ENCODE measurements around the gene GPRC5B.

GPRC5B gene

DNA sequence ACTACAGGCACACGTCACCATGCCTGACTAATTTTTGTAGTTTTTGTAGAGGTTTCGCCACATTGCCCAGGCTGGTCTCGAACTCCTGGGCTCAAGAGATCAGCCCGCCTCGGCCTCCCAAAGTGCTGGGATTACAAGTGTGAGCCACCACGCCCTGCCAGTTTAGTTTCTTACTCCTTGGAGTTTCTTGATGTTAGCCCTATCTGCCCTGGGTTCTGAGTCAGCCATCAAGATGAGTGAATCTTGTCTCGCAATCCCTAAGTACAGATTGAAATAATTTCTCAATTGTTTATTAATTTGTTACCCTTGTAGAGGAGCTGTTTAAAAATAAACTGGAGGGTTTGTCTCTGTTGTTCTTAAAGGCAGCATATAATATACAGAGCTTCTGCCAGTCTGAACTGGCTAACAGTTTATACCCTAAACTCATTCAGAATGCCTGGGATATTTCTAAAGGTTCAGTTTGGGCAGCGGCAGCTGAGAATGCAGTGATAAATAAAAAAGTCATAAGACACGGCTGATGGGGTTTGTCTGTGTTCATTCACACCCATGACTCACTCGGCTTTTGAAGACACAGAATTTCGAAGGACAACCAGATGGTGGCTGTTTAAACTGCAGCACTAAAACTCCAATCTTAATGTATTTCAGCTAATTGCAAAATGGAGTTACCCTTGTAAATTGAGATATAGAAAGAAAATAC lies 39.6 kb downstream of the GPRC5B start:
- TF ChIP-seq, protein P1, sequence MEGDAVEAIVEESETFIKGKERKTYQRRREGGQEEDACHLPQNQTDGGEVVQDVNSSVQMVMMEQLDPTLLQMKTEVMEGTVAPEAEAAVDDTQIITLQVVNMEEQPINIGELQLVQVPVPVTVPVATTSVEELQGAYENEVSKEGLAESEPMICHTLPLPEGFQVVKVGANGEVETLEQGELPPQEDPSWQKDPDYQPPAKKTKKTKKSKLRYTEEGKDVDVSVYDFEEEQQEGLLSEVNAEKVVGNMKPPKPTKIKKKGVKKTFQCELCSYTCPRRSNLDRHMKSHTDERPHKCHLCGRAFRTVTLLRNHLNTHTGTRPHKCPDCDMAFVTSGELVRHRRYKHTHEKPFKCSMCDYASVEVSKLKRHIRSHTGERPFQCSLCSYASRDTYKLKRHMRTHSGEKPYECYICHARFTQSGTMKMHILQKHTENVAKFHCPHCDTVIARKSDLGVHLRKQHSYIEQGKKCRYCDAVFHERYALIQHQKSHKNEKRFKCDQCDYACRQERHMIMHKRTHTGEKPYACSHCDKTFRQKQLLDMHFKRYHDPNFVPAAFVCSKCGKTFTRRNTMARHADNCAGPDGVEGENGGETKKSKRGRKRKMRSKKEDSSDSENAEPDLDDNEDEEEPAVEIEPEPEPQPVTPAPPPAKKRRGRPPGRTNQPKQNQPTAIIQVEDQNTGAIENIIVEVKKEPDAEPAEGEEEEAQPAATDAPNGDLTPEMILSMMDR (IDR thresholded peaks at IDR 0.05; ENCODE audit: control extremely low read depth, extremely low read depth, low read depth, missing control alignments), result no peak
- no peak for DNase-seq (ENCODE audit: extremely low spot score)
- CTCF ChIA-PET, result no interaction called here
- POLR2A ChIA-PET, result no interaction called here

DNA sequence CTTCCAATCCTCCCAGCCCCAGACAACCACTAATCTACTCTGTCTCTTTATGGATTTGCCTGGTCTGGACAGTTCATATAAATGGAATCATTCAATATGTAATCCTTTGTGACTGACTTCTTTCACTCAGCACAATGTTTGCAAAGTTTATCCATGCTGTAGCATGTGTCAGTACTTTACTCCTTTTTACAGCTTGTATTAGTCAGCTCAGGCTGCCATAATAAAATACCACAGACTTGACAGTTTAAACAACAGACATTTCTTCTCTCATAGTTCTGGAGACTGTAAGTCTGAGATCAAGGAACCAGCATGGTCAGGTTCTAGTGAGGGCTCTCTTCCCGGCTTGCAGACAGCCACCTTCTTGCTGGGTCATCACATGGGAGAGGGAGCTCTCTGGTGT lies 41.3 kb downstream of the GPRC5B start:
- no peak for DNase-seq (ENCODE audit: extremely low spot score)
- ChIA-PET CTCF (no interaction called here), POLR2A (no interaction called here)
- TF ChIP-seq, protein P1 (IDR thresholded peaks at IDR 0.05; ENCODE audit: control extremely low read depth, extremely low read depth, low read depth, missing control alignments), result no peak

DNA sequence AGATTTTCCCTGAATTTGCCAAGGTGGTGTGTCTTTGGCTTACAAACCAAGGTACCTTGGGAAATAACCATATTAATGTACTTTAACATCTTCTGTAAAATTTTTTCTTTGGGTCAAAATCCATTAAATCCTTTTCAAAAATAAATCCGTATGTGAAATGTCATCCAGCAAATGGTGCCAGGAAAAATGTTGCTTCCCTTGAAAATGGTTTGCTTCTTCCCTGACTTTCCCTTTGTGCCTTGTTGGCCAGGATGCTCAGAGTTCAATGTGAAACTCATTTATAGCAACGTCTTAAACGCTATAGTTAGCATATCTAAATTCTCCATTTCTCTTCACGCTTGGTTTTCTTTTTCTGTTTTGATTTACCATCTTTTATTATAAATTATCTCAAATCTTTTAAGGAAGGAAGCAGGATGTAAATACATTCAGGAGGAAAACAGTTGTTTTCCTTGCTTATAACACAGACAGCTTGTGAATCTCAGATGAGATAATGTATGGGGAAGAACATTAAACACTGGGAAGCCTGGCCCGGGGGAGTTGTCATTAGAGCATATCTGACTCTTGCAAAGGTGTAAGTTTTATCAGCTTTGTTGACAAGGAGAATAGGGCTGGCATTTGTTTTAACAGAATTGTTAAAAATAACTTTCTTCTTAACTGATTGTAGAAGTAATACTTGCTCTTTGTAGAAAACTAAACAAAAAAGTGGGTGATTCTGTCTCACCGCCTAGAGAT lies 42.1 kb downstream of the GPRC5B start:
- POLR2A ChIA-PET, result no interaction called here
- CTCF ChIA-PET, result no interaction called here
- DNase-seq (ENCODE audit: extremely low spot score), result no peak
- TF ChIP-seq, protein P1 (IDR thresholded peaks at IDR 0.05; ENCODE audit: control extremely low read depth, extremely low read depth, low read depth, missing control alignments), result no peak

DNA sequence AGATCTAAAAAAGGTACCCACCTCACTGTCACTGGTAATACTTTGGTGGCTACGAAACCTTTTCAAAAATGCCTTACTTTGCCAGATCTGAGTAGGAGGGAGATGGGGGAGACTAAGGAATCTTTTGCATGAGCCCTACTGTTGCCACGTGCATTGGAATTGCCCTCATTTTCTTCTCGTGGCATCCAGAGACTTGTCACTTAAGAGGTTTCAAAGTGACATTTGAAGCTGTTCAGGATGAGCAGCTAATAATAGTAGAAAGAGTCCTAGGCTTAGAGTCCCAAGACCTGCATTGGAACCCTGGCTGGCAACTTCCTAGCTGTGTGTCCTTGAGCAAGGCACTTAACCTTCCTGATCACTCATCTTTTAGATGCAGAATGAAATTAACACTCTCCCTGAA lies 43.5 kb downstream of the GPRC5B start:
- CTCF ChIA-PET, result interaction anchor here (1.2 kb wide), 1 partner anchor 66 kb away, joined by 5 read pairs; no protein-coding TSS in a partner anchor
- TF ChIP-seq, protein P1 (IDR thresholded peaks at IDR 0.05; ENCODE audit: control extremely low read depth, extremely low read depth, low read depth, missing control alignments), result no peak
- DNase-seq (ENCODE audit: extremely low spot score), result no peak
- POLR2A ChIA-PET, result no interaction called here

DNA sequence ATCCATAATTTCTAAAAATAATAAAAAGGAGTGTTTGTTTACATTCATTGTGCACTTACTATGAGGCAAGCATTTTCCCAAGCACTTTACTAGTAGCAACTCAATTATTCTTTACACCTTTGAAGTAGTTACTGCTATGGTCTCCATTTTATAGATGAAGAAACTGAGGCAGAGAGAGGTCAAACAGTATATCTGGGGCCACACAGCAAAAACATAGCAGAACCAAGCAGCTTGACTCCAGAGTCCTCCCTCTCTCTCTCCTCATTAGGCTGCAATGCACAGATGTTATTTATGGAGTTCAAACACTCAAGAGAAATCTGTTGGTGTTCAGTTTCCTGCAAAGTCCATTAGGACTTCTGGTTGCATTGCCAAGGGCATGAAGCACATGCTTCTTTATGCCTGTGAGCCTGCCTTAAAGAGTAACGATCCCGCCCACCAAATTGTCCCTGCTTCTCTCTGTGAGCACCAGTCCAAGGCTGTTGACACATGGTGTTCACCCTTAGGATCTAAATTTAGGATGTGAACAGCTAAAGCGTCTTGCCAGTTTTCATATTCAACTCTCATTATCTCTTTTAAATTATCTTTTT lies 44.0 kb downstream of the GPRC5B start:
- DNase-seq (ENCODE audit: extremely low spot score), result no peak
- CTCF ChIA-PET, result interaction anchor here (1.2 kb wide), 1 partner anchor 66 kb away, joined by 5 read pairs; no protein-coding TSS in a partner anchor
- TF ChIP-seq, protein P1 (IDR thresholded peaks at IDR 0.05; ENCODE audit: control extremely low read depth, extremely low read depth, low read depth, missing control alignments), result no peak
- POLR2A ChIA-PET, result no interaction called here

DNA sequence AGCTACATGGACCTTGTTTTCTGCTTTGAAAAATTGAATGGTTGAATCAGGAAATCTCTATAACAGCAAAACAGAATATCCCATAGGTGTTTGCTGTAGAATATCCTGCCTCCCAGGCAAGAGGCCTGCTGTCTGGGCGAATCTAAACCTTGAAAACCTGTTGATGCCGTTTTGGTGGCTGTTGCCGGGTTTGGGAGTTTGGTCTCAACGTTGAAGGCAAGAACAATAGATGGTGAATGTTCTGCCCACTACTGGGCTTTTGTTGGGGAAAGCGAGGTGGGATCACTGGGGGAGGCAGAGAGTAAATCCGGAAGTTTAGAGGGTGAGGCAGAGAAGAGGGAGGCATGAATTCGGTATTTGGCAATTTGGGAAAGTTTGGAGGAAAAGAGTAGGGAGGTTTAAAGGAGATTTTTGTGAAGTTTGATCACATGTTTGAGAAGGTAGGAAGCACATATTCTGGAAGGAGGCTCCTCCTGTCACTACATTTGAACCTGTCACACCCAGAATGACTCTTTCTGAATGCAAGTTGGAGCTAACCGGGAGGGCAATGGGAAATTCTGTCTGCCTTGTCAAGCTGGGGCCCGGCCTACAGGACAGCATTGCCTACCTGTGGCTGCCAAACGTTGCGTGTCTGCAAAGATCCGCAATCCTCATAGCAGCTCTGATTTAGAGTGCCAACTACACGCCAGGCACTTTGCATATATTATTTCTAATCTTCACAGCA lies 46.5 kb downstream of the GPRC5B start:
- CTCF ChIA-PET, result interaction anchor here (1.0 kb wide), 1 partner anchor 11 kb away, joined by 3 read pairs; no protein-coding TSS in a partner anchor
- POLR2A ChIA-PET, result no interaction called here
- TF ChIP-seq, protein P1 (IDR thresholded peaks at IDR 0.05; ENCODE audit: control extremely low read depth, extremely low read depth, low read depth, missing control alignments), result no peak
- DNase-seq (ENCODE audit: extremely low spot score), result no peak

Measured in GM10248 (cell line).